NOMO-1 treated with dmso at 0.1 percent for 144 hours (cell line): Measurements from ENCODE around the gene LILRA5.
"Not testable (repeated sequence)": the region's sequence is repeated elsewhere in the genome, so short reads cannot be mapped to it uniquely, and the experiment has no call there.

ENCODE experiments used
- DNase-seq: peaks from one replicate; lab custom pipeline; 2025; ENCODE audit not compliant: unreplicated experiment; lab: John Stamatoyannopoulos, UW

Gene LILRA5

DNA sequence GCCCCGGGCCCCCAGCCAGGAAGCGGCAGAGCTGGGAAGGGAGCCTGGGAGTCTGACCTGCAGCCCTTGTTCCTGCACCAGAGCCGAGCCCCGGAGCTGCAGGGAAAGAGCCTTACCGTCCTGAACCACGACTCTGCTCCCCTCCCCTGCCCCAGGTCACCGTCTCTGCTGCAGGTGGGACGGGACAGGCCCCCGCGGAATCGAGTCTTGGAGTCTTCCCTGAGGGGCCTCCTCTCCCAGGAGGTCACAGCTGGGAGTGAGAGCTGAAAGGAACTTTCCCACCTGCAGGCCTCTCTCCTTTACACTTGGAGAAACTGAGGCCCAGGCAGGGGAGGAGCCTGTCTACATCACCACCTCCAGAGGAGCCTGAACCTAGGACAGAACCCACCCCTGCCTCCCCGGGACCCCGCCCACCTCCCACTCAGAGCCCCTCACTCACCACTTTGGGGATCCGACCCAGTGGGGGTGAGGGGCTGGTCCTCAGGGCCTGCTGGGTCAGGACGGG is 35.8 kb downstream of the LILRA5 start:
- not testable (repeated sequence) for DNase-seq

DNA sequence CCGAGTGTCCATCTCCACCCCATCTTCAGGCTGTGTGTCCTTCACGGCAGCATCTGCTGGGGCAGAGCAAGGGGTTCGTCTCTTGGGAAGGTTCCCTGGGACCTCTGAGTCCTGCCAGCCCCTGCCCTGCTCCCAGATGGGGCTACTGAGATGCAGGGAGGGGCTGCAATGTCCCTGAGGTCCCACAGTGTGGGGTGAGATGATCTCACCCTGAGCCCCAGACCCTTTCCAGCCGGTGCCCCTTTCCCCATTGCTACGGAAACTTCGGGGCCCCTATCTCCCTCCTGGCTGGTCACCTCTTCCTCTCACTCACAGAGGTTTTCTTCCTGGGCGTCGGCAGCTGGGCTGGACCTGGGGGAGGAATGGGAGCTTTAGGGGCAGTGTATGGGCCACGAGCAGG is 37.0 kb downstream of the LILRA5 start:
- no peak for DNase-seq

DNA sequence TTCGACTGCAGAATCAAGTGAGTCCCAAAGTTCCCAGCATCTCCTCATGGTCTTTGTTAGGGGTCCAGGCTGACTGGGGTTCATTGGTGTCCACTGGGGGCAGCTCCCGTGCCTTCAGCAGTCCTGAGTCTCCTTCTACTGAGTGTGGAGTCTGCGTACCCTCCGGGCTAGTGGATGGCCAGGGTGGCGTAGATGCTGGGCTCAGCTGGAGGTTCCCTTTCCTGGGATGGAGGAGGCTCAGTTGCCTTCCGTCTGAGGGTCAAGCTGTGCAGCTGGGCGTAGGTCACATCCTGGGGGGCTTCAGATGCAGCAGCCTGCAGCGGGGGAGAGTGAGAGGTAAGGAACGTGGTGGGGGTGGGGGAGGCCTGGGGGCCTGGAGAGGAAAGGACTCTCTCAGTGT is 38.5 kb downstream of the LILRA5 start:
- DNase-seq = not testable (repeated sequence)

DNA sequence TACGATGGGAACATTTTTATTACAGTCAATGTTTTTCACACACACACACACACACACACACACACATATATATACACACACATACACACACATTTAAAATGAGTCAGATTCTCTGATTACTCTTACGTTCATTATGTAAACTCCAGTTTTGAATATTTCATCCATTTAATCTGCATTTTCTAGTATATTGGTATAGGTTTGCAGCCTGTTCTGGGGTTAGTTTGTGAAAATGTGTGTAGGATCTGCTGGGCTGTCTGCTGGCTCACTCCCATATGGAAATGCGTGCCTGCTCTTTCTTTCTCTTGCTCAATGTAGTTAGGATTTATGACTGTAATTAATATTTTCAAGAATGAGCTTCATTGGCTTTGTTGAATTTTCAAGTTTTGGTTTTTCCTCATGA is 39.1 kb downstream of the LILRA5 start:
- no peak for DNase-seq

DNA sequence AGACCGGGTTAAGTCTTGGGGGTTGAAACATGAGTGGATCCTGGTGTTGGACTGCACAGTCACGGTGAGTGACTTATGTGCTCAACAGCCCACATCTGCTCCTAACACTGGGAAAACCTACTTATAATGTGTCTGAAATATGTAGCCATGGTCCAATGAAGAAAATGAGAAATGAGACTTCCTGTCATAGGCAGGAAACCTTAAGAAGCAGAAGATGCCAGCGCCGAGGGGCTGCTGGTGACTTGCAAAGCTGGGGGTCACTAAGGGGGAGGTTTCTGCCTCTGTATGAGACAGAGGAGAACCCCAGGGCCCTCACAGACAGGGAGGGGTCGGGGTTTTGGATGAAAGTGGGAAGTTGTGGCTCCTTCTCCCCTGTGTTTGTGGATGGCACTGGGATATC is 40.8 kb downstream of the LILRA5 start:
- not testable (repeated sequence) for DNase-seq

DNA sequence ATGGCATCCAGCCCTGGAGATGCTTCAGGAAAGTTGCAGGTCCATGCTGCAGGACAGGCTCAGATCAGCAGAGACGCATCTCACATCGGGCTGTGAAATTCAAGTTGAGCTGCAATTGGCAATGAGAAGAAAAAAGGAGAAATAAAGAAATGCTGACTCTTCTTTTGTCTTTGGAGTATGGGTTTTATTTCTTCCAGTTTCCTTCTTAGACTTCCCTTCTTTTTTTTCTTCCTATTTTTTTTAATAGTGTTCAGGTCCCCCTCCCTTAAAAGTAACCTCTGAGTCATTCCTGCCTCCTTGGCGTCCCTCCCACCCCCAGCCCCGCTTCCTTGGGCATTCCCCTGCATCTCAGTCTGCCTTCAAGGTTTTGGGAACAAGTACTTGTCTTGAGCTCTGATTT is 41.4 kb downstream of the LILRA5 start:
- not testable (repeated sequence) for DNase-seq

DNA sequence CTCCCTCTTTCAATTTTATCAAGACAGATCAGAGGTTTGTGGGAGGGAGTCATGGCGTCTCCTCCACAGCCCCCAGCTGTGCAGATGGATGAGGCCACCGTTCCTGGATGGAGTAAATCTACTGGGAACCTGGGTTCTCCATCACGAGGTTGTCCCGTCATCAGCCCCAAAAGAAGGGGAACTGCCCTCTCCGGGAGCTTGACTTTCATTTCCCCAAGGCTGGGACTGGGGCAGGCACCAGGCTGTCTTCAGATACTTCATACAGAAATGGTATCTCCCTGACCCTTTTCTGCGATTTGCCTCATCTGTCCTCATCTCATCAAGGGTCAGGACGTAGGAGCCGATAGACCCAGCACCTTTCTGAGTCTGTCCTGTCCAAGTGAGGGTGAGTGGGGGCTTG is 41.9 kb downstream of the LILRA5 start:
- peak; percentile 26 for DNase-seq

DNA sequence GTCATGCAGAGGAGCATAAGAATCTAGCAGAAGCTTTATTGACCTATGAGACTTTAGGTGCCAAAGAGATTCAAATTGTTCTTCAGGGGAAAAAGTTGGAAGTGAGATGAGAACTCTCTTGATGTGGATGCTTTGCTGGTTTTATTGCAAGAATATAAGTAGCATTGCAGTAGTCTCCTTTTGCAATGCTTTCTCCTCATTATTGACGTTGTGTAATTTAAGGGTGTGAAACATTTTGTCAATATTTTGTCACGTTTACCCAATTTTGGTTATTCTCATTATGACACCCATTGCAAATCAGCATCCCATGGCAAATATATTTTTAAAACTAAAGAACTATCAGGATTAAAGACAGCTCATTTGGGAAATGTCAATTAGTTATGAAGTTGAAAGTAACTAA is 44.0 kb downstream of the LILRA5 start:
- DNase-seq = no peak

DNA sequence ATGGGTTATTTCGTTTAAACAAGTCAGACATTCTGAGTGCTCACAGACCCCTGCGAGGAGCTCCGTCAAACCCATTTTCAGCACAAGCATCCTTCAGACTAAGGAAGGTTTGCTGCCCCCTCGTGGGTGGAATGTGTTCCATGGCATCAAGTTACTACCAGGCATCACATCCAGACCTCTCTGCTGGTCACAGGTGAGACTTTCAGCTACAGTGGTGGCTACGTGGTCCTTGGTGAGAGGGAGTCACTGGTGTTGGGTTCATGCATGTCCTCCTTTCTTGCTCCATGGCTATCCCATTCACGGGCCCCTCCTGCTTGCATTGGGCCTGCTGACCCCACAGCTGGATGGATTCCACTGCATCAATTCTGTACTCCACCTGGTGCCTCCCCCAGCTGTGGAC is 46.8 kb downstream of the LILRA5 start:
- peak; percentile 10 for DNase-seq

DNA sequence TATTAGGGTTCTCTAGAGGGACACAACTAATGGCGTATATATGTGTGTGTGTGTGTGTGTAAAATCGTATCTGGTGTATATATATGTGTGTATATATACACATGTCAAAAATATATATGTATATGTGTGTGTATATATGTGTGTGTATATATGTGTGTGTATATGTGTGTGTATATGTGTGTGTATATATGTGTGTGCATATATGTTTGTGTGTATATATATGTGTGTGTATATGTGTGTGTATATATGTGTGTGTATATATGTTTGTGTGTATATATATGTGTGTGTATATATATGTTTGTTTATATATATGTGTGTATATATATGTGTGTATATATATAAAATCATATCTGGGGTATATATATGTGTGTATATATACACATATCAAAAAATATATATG is 50.5 kb downstream of the LILRA5 start:
- DNase-seq = no peak

DNA sequence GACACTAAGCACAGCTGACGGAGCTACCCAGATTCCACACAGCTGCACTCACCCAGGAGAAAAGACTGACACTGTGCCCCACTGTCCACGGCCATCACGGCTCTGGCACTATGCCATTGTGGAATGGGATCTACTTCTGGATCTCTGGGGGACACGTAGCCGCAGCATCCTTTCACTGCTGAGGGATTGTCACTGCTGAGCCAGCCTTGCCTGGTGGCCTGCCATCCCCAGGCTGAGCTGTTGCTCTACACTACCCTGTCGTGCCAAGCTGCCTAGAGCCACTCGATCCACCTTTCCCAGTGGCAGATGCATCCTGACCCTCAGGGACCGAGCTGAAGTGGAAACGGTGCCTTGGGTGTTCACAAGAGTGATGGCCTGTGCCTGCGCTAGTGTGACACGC is 50.9 kb downstream of the LILRA5 start:
- DNase-seq = no peak

DNA sequence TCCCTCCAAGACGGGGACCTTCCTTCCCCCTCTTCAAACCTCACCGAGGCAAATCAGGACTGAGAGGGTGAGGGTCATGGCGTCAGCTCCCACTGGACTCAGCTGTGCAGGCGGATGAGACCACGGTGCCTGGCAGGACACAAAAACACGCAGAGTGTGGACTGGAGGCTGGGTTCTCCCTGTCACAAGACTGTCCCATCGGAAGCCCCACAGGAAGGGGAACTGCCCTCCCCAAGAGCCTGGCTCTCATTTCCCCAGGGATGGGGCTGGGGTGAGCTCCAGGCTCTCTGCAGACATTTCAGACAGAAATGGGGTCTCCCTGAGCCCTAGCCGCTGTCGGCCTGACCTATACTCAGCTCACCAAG is 55.9 kb downstream of the LILRA5 start, which contains the start of gene LILRB5:
LILRB5 (minus strand) TSS at position 158 of the 365 bp plus-strand sequence; CDS start at position 78, 80 bp downstream.
- no peak for DNase-seq
